Neuronal stem cell (in vitro differentiated cells): Measurements from ENCODE around the gene FCGR3A.
"Not testable (repeated sequence)": the region's sequence is repeated elsewhere in the genome, so short reads cannot be mapped to it uniquely, and the experiment has no call there.

Experiments
- DNase-seq: peaks from one replicate; pipeline ENCODE4 v3.0.0-alpha.2; 2013; ENCODE audit warnings: low spot score
- H2AFZ ChIP-seq: one replicate; pipeline ENCODE4 v1.6.1; 2013; ENCODE audit warnings: mild to moderate bottlenecking, low read length, inconsistent platforms
- H2AK5ac ChIP-seq: 2 replicates; pipeline ENCODE4 v1.6.1; 2013; ENCODE audit warnings: low read depth, mild to moderate bottlenecking, inconsistent platforms, low read length, moderate library complexity, mixed read lengths
- H2BK120ac ChIP-seq: 2 replicates; pipeline ENCODE4 v1.6.1; 2013; ENCODE audit warnings: low read depth, mild to moderate bottlenecking, inconsistent platforms, low read length, moderate library complexity, mixed read lengths
- H2BK12ac ChIP-seq: one replicate; pipeline ENCODE4 v1.6.1; 2013; ENCODE audit warnings: low read length, inconsistent platforms
- H2BK15ac ChIP-seq: 2 replicates; pipeline ENCODE4 v1.6.1; 2013; ENCODE audit warnings: mild to moderate bottlenecking, low read length, inconsistent platforms, mixed read lengths
- H2BK5ac ChIP-seq: one replicate; pipeline ENCODE4 v1.6.1; 2013; ENCODE audit warnings: inconsistent platforms, mild to moderate bottlenecking, low read length, moderate library complexity
- H3K14ac ChIP-seq: one replicate; pipeline ENCODE4 v1.6.1; 2013; ENCODE audit warnings: low read length, inconsistent platforms
- H3K18ac ChIP-seq: 2 replicates; pipeline ENCODE4 v1.6.1; 2013; ENCODE audit warnings: low read length, inconsistent platforms
- H3K23ac ChIP-seq: 2 replicates; pipeline ENCODE4 v1.6.1; 2013; ENCODE audit warnings: low read depth, mild to moderate bottlenecking, mixed read lengths, low read length, inconsistent platforms; ENCODE audit not compliant: poor library complexity
- H3K27ac ChIP-seq: replicated peaks from 3 replicates; pipeline ENCODE4 v1.5.1; 2013; ENCODE audit warnings: low read length, inconsistent platforms
- H3K27me3 ChIP-seq, 3 experiments: 2 replicates each; pipeline ENCODE4 v1.6.1; 2013; ENCODE audit warnings: low read length in 3 of 3, mild to moderate bottlenecking in 2 of 3, inconsistent platforms in 1 of 3, low read depth in 1 of 3, mixed read lengths in 1 of 3, moderate library complexity in 1 of 3; ENCODE audit not compliant: control insufficient read depth in 3 of 3, insufficient read depth in 3 of 3
- H3K36me3 ChIP-seq, 2 donors: replicated peaks in 1 of 2; 2 replicates each; pipeline ENCODE4 v1.6.1; 2013; ENCODE audit warnings: low read length in 2 of 2; ENCODE audit not compliant: control insufficient read depth in 2 of 2, insufficient read depth in 2 of 2
- H3K4ac ChIP-seq: 2 replicates; pipeline ENCODE4 v1.6.1; 2013; ENCODE audit warnings: inconsistent platforms, mild to moderate bottlenecking, low read length, moderate library complexity
- H3K4me1 ChIP-seq, 2 donors: 1 replicate in 1 of 2; 2 replicates in 1 of 2; pipeline ENCODE4 v1.6.1; 2013; ENCODE audit warnings: low read length in 2 of 2, low read depth in 1 of 2; ENCODE audit not compliant: control insufficient read depth in 2 of 2, insufficient read depth in 1 of 2
- H3K4me2 ChIP-seq: one replicate; pipeline ENCODE4 v1.6.1; 2013; ENCODE audit warnings: mild to moderate bottlenecking, low read length, inconsistent platforms; ENCODE audit not compliant: insufficient read depth, poor library complexity, severe bottlenecking
- H3K4me3 ChIP-seq, 2 donors: 2 replicates each; pipeline ENCODE4 v1.5.1; 2013; ENCODE audit warnings: low read length in 2 of 2, mild to moderate bottlenecking in 2 of 2, inconsistent platforms in 1 of 2, moderate library complexity in 1 of 2
- H3K79me1 ChIP-seq: one replicate; pipeline ENCODE4 v1.6.1; 2013; ENCODE audit warnings: low read depth, mild to moderate bottlenecking, inconsistent platforms, low read length, moderate library complexity
- H3K9ac ChIP-seq: one replicate; pipeline ENCODE4 v1.6.1; 2013; ENCODE audit warnings: mild to moderate bottlenecking, low read depth, low read length, inconsistent platforms; ENCODE audit not compliant: poor library complexity
- H3K9me3 ChIP-seq, 2 donors: replicated peaks in 1 of 2; 2 replicates each; pipeline versions ENCODE3 to v1.6.1; 2013; ENCODE audit warnings: low read length in 2 of 2, mild to moderate bottlenecking in 2 of 2, inconsistent platforms in 1 of 2, low read depth in 1 of 2, mixed read lengths in 1 of 2, moderate library complexity in 1 of 2; ENCODE audit not compliant: control insufficient read depth in 2 of 2, insufficient read depth in 1 of 2
- H4K8ac ChIP-seq: one replicate; pipeline ENCODE4 v1.6.1; 2013; ENCODE audit warnings: low read depth, mild to moderate bottlenecking, inconsistent platforms, low read length, moderate library complexity
- H4K91ac ChIP-seq: one replicate; pipeline ENCODE4 v1.6.1; 2013; ENCODE audit warnings: low read length, low read depth, mild to moderate bottlenecking, inconsistent platforms; ENCODE audit not compliant: poor library complexity
- WGBS, 2 donors: extraction: QIAGEN DNeasy Blood & Tissue Kit; methylation state at CpG; one replicate each; pipeline ENCODE4 v1.1.7; 2013; ENCODE audit warnings: missing lambda C conversion rate in 2 of 2, mixed read lengths in 1 of 2; ENCODE audit not compliant: insufficient read length in 2 of 2, insufficient replicate concordance in 1 of 2; ENCODE audit errors: extremely low coverage in 2 of 2; 5-methylcytosine and 5-hydroxymethylcytosine counted together

Gene FCGR3A

DNA sequence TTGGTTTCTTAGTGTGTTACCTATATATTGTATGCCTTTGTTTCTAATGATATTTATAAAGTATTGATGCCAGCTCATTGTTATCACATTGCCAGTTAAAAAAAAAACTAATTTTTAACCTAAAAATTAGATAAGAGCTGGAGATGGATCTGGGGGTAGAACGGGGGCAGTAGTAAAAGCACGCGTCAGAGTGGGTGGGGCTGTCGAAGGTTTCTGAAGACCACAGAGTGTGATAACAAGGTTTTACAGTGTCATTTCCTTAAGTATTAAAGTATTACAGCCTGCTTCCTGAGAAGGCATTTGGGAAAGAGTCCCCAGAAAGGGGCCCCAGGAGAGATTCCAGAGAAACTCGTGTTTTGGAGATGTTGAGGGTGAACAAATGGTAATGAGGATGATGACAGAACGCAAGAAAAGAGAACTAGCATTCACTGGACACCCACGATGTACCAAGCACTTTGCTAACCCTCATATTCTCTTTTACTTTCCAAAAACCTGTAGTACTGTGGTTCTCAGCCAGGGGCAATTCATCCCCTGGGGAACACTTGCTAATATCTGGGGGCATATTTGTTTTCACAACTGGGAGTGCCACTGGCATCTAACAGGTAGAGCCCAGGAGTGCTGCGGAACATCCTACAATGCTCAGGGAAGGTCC lies 30.4 kb upstream of the FCGR3A start:
- H4K8ac ChIP-seq, H3K4ac ChIP-seq, H2BK15ac ChIP-seq, DNase-seq, H3K79me1 ChIP-seq, H2BK120ac ChIP-seq, H3K4me3 ChIP-seq, H3K9me3 ChIP-seq, H3K27me3 ChIP-seq, H3K4me2 ChIP-seq, H2AK5ac ChIP-seq, H3K4me1 ChIP-seq, H2AFZ ChIP-seq, H2BK5ac ChIP-seq, H3K9ac ChIP-seq, H2BK12ac ChIP-seq, H3K23ac ChIP-seq, H3K36me3 ChIP-seq, H4K91ac ChIP-seq, H3K27ac ChIP-seq, H3K14ac ChIP-seq, H3K18ac ChIP-seq: not testable (repeated sequence)
- no CpG with 5 or more reads among the region's 8 CpGs for WGBS, 2 donors

DNA sequence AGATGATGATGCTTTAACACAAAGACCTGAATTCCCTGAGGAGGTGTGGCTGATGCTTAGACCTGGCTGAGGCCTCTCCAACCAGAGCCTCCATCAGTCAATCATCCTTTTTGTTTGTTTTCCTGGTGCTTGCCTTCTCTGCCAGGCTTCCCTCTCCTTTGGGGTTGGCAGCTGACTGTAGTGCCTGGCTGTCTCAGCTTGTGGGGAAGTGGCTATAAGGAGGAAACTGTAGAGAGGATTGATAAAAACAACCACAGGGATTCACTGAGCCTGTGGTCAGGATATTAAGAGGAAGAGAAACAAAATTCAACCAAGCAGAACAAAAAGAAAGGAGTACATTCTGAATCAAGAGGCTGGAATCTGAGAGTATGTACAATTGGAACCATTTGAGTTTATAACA lies 27.1 kb upstream of the FCGR3A start:
- not testable (repeated sequence) for H3K9me3 ChIP-seq, H3K36me3 ChIP-seq, H3K27me3 ChIP-seq, H2AFZ ChIP-seq, H2BK5ac ChIP-seq, H3K4me3 ChIP-seq, H2BK120ac ChIP-seq, H3K79me1 ChIP-seq, H3K14ac ChIP-seq, H3K9ac ChIP-seq, H3K4ac ChIP-seq, H4K8ac ChIP-seq, H2AK5ac ChIP-seq, H3K27ac ChIP-seq, H3K23ac ChIP-seq, H4K91ac ChIP-seq, DNase-seq, H3K4me1 ChIP-seq, H2BK12ac ChIP-seq, H3K18ac ChIP-seq, H3K4me2 ChIP-seq, H2BK15ac ChIP-seq

DNA sequence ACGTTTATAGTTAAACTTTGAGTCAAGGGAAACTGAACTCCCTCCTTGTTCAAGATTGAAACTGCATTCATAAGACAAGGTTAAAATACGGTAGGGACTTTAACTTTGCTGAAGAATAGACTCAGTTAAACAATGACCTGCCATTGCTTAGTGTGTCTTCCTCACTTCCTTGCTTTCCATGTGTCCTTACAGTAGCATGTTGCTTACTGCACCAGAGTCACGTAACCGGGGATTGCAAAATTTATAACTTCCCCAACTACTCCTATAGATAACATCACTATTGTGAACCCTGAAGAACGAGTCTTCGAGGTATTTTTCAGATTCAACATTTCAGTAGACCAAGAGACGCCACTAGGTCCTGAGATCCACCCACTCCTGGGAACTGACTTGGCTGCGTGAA lies 22.1 kb upstream of the FCGR3A start:
- not testable (repeated sequence) for H3K4me2 ChIP-seq, H4K91ac ChIP-seq, H3K18ac ChIP-seq, H2BK120ac ChIP-seq, H3K4me3 ChIP-seq, H3K27ac ChIP-seq, H4K8ac ChIP-seq, H2BK15ac ChIP-seq, H2AFZ ChIP-seq, H3K4me1 ChIP-seq, DNase-seq, H3K27me3 ChIP-seq, H3K9ac ChIP-seq, H2BK12ac ChIP-seq, H3K4ac ChIP-seq, H3K23ac ChIP-seq, H3K36me3 ChIP-seq, H3K79me1 ChIP-seq, H3K9me3 ChIP-seq, H2BK5ac ChIP-seq, H3K14ac ChIP-seq, H2AK5ac ChIP-seq
- no CpG with 5 or more reads among the region's 8 CpGs for WGBS, 2 donors

DNA sequence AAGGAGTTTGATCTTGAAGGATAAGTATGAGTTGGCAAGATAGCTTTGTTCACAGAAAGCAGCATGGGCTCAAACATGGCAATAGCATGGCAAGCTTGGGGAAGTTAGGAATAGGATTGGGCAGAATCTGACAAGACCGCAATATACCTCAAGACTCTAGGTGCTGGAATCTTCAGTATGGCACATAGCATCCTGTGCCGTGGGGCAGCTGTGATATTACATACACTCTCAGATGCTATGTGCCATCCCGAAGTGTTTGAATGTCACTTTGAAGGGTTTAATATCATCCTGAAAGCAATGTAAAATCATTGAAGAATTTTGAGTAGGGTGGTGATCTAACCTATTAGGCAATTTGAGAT lies 17.0 kb upstream of the FCGR3A start:
- H2AK5ac ChIP-seq, H3K4me1 ChIP-seq, H3K23ac ChIP-seq, H3K27ac ChIP-seq, H3K9ac ChIP-seq, H3K9me3 ChIP-seq, H4K91ac ChIP-seq, H3K4me2 ChIP-seq, H3K36me3 ChIP-seq, H2AFZ ChIP-seq, H2BK15ac ChIP-seq, H3K4ac ChIP-seq, DNase-seq, H4K8ac ChIP-seq, H2BK12ac ChIP-seq, H3K4me3 ChIP-seq, H3K27me3 ChIP-seq, H2BK5ac ChIP-seq, H3K18ac ChIP-seq, H3K14ac ChIP-seq, H3K79me1 ChIP-seq, H2BK120ac ChIP-seq: not testable (repeated sequence)
- WGBS, 2 donors, result no CpG with 5 or more reads among the region's 3 CpGs
